ENCODE results near the gene GALR2.
A peak's percentile ranks its signal among the peaks of the same experiment; 100 is the strongest.

GALR2 gene

GRCh38 chr17:76092526-76093413, 18.2 kb downstream of the GALR2 start:
- no peak for DNase-seq

GRCh38 chr17:76094046-76094445, 19.5 kb downstream of the GALR2 start:
- no peak for DNase-seq

- no peak for DNase-seq
Measured at GRCh38 chr17:76095943-76096342, 21.4 kb downstream of the GALR2 start.

- DNase-seq, result no peak
Measured at GRCh38 chr17:76097716-76098295, 23.2 kb downstream of the GALR2 start.

- DNase-seq, result no peak
Measured at GRCh38 chr17:76102944-76103273, 28.3 kb downstream of the GALR2 start.

- DNase-seq, result peak; percentile 39 to 95 (median 85)
Measured at GRCh38 chr17:76103274-76104139, 28.9 kb downstream of the GALR2 start, which contains the start of gene EXOC7. TSS of gene EXOC7 (minus strand) at chr17:76103787. CDS start at chr17:76103692, 95 bp downstream.

- DNase-seq, result peak in 2 of 51 donors; percentile 35 to 51
Measured at GRCh38 chr17:76104140-76104895, 29.7 kb downstream of the GALR2 start.

- DNase-seq, result no peak
Measured at GRCh38 chr17:76104896-76105231, 30.3 kb downstream of the GALR2 start.

- no peak for DNase-seq
Measured at GRCh38 chr17:76106703-76107102, 32.1 kb downstream of the GALR2 start.

- no peak for DNase-seq
Measured at GRCh38 chr17:76107509-76107908, 32.9 kb downstream of the GALR2 start.

- no peak for DNase-seq
Measured at GRCh38 chr17:76111956-76112355, 37.4 kb downstream of the GALR2 start.

- no peak for DNase-seq
Measured at GRCh38 chr17:76115138-76115754, 40.7 kb downstream of the GALR2 start.

- DNase-seq, result no peak
Measured at GRCh38 chr17:76119409-76120371, 45.1 kb downstream of the GALR2 start.

- DNase-seq, result no peak
Measured at GRCh38 chr17:76120658-76121008, 46.1 kb downstream of the GALR2 start.

- peak in 5 of 51 donors; percentile 31 to 44 (median 40) for DNase-seq
Measured at GRCh38 chr17:76121932-76122430, 47.4 kb downstream of the GALR2 start.

- DNase-seq, result no peak
Measured at GRCh38 chr17:76122431-76123190, 48.0 kb downstream of the GALR2 start.

GRCh38 chr17:76123191-76123499, 48.6 kb downstream of the GALR2 start:
- no peak for DNase-seq

GRCh38 chr17:76123749-76124581, 49.4 kb downstream of the GALR2 start:
- DNase-seq, result no peak

All from hypothalamus (tissue), 51 donors.